Stromal cell of bone marrow (primary cell): ENCODE measurements around the gene ACR.

Source experiments
- DNase-seq: peaks from one replicate; pipeline ENCODE4 v3.0.0-alpha.2; 2012; ENCODE audit warnings: low read depth

The ACR gene

GRCh38 chr22:50702821-50703725, 34.9 kb upstream of the ACR start:
- DNase-seq = no peak

- no peak for DNase-seq
These were observed 34.1 kb upstream of the ACR start for GRCh38 chr22:50703726-50704509.

- DNase-seq = no peak
These were observed 33.3 kb upstream of the ACR start for GRCh38 chr22:50704510-50705218.

GRCh38 chr22:50705219-50705691, 32.7 kb upstream of the ACR start:
- no peak for DNase-seq

- DNase-seq = no peak
These were observed 32.1 kb upstream of the ACR start for GRCh38 chr22:50705851-50706351.

GRCh38 chr22:50706481-50707125, 31.4 kb upstream of the ACR start:
- no peak for DNase-seq

- DNase-seq = no peak
These were observed 29.5 kb upstream of the ACR start for GRCh38 chr22:50708474-50708873.

GRCh38 chr22:50708996-50709395, 29.0 kb upstream of the ACR start:
- DNase-seq = no peak

- DNase-seq = no peak
These were observed 27.8 kb upstream of the ACR start for GRCh38 chr22:50710221-50710620.

GRCh38 chr22:50710886-50711285, 27.1 kb upstream of the ACR start:
- no peak for DNase-seq

- DNase-seq = no peak
These were observed 26.3 kb upstream of the ACR start for GRCh38 chr22:50711446-50712340.

GRCh38 chr22:50712341-50713007, 25.5 kb upstream of the ACR start:
- no peak for DNase-seq

- no peak for DNase-seq
These were observed 25.0 kb upstream of the ACR start for GRCh38 chr22:50713008-50713385.

GRCh38 chr22:50713571-50714056, 24.4 kb upstream of the ACR start:
- no peak for DNase-seq

GRCh38 chr22:50714150-50714549, 23.9 kb upstream of the ACR start:
- no peak for DNase-seq

- DNase-seq = no peak
These were observed 23.3 kb upstream of the ACR start for GRCh38 chr22:50714631-50715179.

GRCh38 chr22:50715250-50715649, 22.8 kb upstream of the ACR start:
- no peak for DNase-seq

- no peak for DNase-seq
These were observed 22.2 kb upstream of the ACR start for GRCh38 chr22:50715776-50716175.

- no peak for DNase-seq
These were observed 21.5 kb upstream of the ACR start for GRCh38 chr22:50716290-50717024.
